CD14-positive monocyte (primary cell): ENCODE results near the gene FGGY. TPM values are rescaled to one million over a fixed set of nuclear protein-coding genes. Genes with fewer than 3 reads are reported as not detected.

ENCODE experiments used
- DNase-seq, 3 donors: peaks; one replicate each; pipeline ENCODE4 v3.0.0-alpha.2; 2011 to 2022
- H2AFZ ChIP-seq: 2 replicates; pipeline ENCODE4 v1.6.0; 2012; ENCODE audit warnings: mild to moderate bottlenecking, low read depth, low read length, inconsistent platforms; ENCODE audit not compliant: insufficient read depth, poor library complexity, severe bottlenecking
- H3K27ac ChIP-seq, 2 donors: 1 replicate in 1 of 2; 2 replicates in 1 of 2; pipeline ENCODE4 v1.5.1; 2012 to 2013; ENCODE audit warnings: low read length in 2 of 2, control low read depth in 1 of 2, inconsistent platforms in 1 of 2, low read depth in 1 of 2, mild to moderate bottlenecking in 1 of 2
- H3K27me3 ChIP-seq, 2 donors: one replicate each; pipeline versions ENCODE4 v1.6.0 to v1.6.1; 2011 to 2013; ENCODE audit warnings: low read length in 2 of 2; ENCODE audit not compliant: control insufficient read depth in 2 of 2, insufficient read depth in 2 of 2
- H3K36me3 ChIP-seq, 2 donors: replicated peaks in 1 of 2; 1 replicate in 1 of 2; 2 replicates in 1 of 2; pipeline versions ENCODE4 v1.5.1 to v1.6.1; 2012 to 2013; ENCODE audit warnings: low read length in 2 of 2, control low read depth in 1 of 2, inconsistent platforms in 1 of 2, mild to moderate bottlenecking in 1 of 2; ENCODE audit not compliant: insufficient read depth in 2 of 2, control insufficient read depth in 1 of 2
- H3K4me1 ChIP-seq, 2 donors: 1 replicate in 1 of 2; 2 replicates in 1 of 2; pipeline versions ENCODE4 v1.5.1 to v1.6.1; 2012 to 2013; ENCODE audit warnings: low read length in 2 of 2, control low read depth in 1 of 2, inconsistent platforms in 1 of 2, mild to moderate bottlenecking in 1 of 2, moderate library complexity in 1 of 2; ENCODE audit not compliant: insufficient read depth in 2 of 2, control insufficient read depth in 1 of 2
- H3K4me2 ChIP-seq: replicated peaks from 2 replicates; pipeline ENCODE3; 2012; ENCODE audit warnings: low read length, moderate library complexity, mild to moderate bottlenecking; ENCODE audit not compliant: poor library complexity, severe bottlenecking; ENCODE audit errors: extremely low read depth
- H3K4me3 ChIP-seq, 3 experiments: fragments of 200-600 bp in 1 of 3; sonication (generic) in 1 of 3; replicated peaks in 1 of 3; 1 replicate in 2 of 3; 2 replicates in 1 of 3; pipeline ENCODE4 v1.5.1; 2011 to 2013; ENCODE audit warnings: low read length in 3 of 3, mild to moderate bottlenecking in 3 of 3, control low read depth in 2 of 3, low read depth in 2 of 3, inconsistent platforms in 1 of 3, moderate library complexity in 1 of 3
- H3K79me2 ChIP-seq: 2 replicates; pipeline ENCODE4 v1.6.0; 2012; ENCODE audit warnings: mild to moderate bottlenecking, control low read depth, inconsistent platforms, low read length, moderate library complexity; ENCODE audit not compliant: insufficient read depth
- H3K9ac ChIP-seq: 2 replicates; pipeline ENCODE4 v1.6.0; 2017; ENCODE audit warnings: low read length, mild to moderate bottlenecking; ENCODE audit not compliant: insufficient read depth, poor library complexity, severe bottlenecking
- H3K9me3 ChIP-seq, 2 donors: replicated peaks in 1 of 2; 1 replicate in 1 of 2; 2 replicates in 1 of 2; pipeline versions ENCODE4 v1.5.1 to v1.6.1; 2012 to 2013; ENCODE audit warnings: low read length in 2 of 2, control low read depth in 1 of 2; ENCODE audit not compliant: control insufficient read depth in 1 of 2, insufficient read depth in 1 of 2
- H4K20me1 ChIP-seq: 2 replicates; pipeline ENCODE4 v1.6.0; 2012; ENCODE audit warnings: mild to moderate bottlenecking, low read length, control low read depth, moderate library complexity; ENCODE audit not compliant: insufficient read depth
- H3K27ac Mint-ChIP-seq, 7 donors: one replicate each; pipeline ENCODE4 v1.8.0; 2020; ENCODE audit warnings: mild to moderate bottlenecking in 7 of 7, mixed read lengths in 7 of 7, moderate library complexity in 6 of 7, inconsistent platforms in 2 of 7
- H3K27me3 Mint-ChIP-seq, 3 donors: one replicate each; pipeline ENCODE4 v1.8.0; 2021 to 2022; ENCODE audit warnings: low read depth in 3 of 3, mild to moderate bottlenecking in 3 of 3, mixed read lengths in 3 of 3, moderate library complexity in 3 of 3, inconsistent platforms in 1 of 3
- H3K36me3 Mint-ChIP-seq, 2 donors: one replicate each; pipeline ENCODE4 v1.8.0; 2020; ENCODE audit warnings: mixed read lengths in 2 of 2, inconsistent platforms in 1 of 2, mild to moderate bottlenecking in 1 of 2
- H3K4me1 Mint-ChIP-seq: one replicate; pipeline ENCODE4 v1.8.0; 2020; ENCODE audit warnings: mild to moderate bottlenecking, mixed read lengths
- H3K4me3 Mint-ChIP-seq, 2 donors: one replicate each; pipeline ENCODE4 v1.8.0; 2020; ENCODE audit warnings: mild to moderate bottlenecking in 2 of 2, mixed read lengths in 2 of 2, moderate library complexity in 1 of 2
- H3K9me3 Mint-ChIP-seq, 7 donors: one replicate each; pipeline ENCODE4 v1.8.0; 2020 to 2022; ENCODE audit warnings: mixed read lengths in 7 of 7, mild to moderate bottlenecking in 6 of 7, moderate library complexity in 6 of 7, inconsistent platforms in 2 of 7
- WGBS: methylation state at CpG from one replicate; pipeline ENCODE4 v1.1.5; 2013; ENCODE audit warnings: missing lambda C conversion rate; ENCODE audit not compliant: insufficient coverage; 5-methylcytosine and 5-hydroxymethylcytosine counted together
- intact Hi-C, 2 donors: fragments of 100-400 bp; cut with micrococcal nuclease; formaldehyde crosslinking; loops; one replicate each; pipeline versions ENCODE4 v1.15.0 to v1.15.1; 2023
- polyA plus RNA-seq, 3 donors: library from polyadenylated mRNA; depleted of rRNA in 1 of 3; unstranded in 2 of 3; stranded (reverse) in 1 of 3; fragments of 300-500 nt in 2 of 3; fragments of >200 nt in 1 of 3; fragmentation: Illumina TruSeq in 2 of 3; gene quantifications; 1 replicate in 2 of 3; 2 replicates in 1 of 3; pipeline ENCODE4 v1.2.3, GENCODE V29; 2012 to 2021
- TF ChIP-seq, protein P1 (sequence below): fragments of 200-600 bp; IDR thresholded peaks from one replicate; pipeline ENCODE4 v1.8.0; 2022; ENCODE audit warnings: antibody characterized with exemption, mild to moderate bottlenecking

FGGY gene
- polyA plus RNA-seq, 3 donors, result 2.3 to 4.3 (median 2.9) TPM

DNA sequence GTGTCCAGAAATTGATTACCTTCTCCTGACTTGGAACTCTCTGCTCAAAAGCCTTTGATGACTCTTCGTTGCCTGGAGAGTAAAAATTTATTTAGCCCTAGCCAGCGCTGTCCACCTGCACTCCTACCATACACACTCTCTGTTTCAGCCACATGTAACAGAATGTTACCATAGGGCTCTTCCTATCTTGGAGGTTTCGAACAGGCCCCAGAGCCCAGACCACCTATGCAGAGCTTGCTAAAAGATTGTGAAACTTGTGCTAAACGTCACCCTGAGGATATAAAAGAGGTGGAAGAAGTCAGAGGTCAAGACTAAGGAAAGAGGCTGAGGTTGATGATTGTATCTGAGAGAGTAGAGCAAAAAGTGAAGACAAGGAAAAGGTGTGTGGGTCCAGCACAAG, 280.9 kb downstream of the FGGY start:
- peaks cover 23 to 28% of the 10 kb centered on the region in 2 donors for H3K4me1 ChIP-seq
- no peak overlapping the region for H3K4me3 ChIP-seq
- H3K27me3 ChIP-seq, result no peaks in the 10 kb centered on the region
- peaks cover 5 to 9% of the 10 kb centered on the region in 2 donors for H3K36me3 Mint-ChIP-seq
- H2AFZ ChIP-seq, result no peak overlapping the region
- WGBS, result 95% methylated on average over 4 of the region's 4 CpGs
- H3K27me3 Mint-ChIP-seq, result peaks cover 0 to 2% (median 0%) of the 10 kb centered on the region in 3 donors
- no peaks in the 10 kb centered on the region for H3K36me3 ChIP-seq
- no peak for DNase-seq
- H4K20me1 ChIP-seq, result no peaks in the 10 kb centered on the region
- intact Hi-C loops, result no loop called here
- no peak overlapping the region for H3K27ac ChIP-seq
- H3K79me2 ChIP-seq, result no peaks in the 10 kb centered on the region
- H3K9ac ChIP-seq, result no peak overlapping the region
- no peak overlapping the region for H3K27ac Mint-ChIP-seq
- TF ChIP-seq, protein P1, sequence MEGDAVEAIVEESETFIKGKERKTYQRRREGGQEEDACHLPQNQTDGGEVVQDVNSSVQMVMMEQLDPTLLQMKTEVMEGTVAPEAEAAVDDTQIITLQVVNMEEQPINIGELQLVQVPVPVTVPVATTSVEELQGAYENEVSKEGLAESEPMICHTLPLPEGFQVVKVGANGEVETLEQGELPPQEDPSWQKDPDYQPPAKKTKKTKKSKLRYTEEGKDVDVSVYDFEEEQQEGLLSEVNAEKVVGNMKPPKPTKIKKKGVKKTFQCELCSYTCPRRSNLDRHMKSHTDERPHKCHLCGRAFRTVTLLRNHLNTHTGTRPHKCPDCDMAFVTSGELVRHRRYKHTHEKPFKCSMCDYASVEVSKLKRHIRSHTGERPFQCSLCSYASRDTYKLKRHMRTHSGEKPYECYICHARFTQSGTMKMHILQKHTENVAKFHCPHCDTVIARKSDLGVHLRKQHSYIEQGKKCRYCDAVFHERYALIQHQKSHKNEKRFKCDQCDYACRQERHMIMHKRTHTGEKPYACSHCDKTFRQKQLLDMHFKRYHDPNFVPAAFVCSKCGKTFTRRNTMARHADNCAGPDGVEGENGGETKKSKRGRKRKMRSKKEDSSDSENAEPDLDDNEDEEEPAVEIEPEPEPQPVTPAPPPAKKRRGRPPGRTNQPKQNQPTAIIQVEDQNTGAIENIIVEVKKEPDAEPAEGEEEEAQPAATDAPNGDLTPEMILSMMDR, result no peak
- H3K9me3 ChIP-seq, result peaks cover 4 to 6% of the 10 kb centered on the region in 2 donors
- H3K4me1 Mint-ChIP-seq, result peaks cover 3% of the 10 kb centered on the region
- H3K9me3 Mint-ChIP-seq, result peaks cover 0 to 8% (median 5%) of the 10 kb centered on the region in 7 donors
- no peak overlapping the region for H3K4me2 ChIP-seq
- H3K4me3 Mint-ChIP-seq, result no peak overlapping the region

DNA sequence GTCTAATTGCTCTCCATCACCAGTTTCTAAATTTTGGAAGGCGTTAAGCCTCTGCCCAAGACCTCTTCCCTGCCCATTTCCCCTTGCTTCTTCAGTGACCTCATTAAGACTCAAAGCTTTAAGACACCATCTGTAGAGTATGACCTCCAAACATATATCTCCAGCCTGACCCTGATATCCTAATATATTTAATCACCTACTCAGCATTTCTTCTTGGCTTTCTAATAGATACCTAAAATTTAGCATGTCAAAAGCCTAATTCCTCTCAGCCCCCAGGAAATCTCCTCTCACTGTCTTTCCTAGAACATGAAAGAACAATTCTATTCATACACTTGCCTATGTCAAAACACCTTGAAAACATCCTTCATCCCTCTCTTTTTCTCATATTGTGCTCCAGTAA, 282.3 kb downstream of the FGGY start:
- H3K4me2 ChIP-seq, result no peak overlapping the region
- H3K36me3 Mint-ChIP-seq, result peaks cover under 1 to 6% of the 10 kb centered on the region in 2 donors
- H3K4me1 Mint-ChIP-seq, result peaks cover 2% of the 10 kb centered on the region
- TF ChIP-seq, protein P1, result no peak
- no peaks in the 10 kb centered on the region for H4K20me1 ChIP-seq
- H3K9me3 ChIP-seq, result peaks cover under 1 to 2% of the 10 kb centered on the region in 2 donors
- H3K9me3 Mint-ChIP-seq, result peaks cover 0 to 7% (median 2%) of the 10 kb centered on the region in 7 donors
- 100% methylated on average over 1 of the region's 1 CpG for WGBS
- no peak overlapping the region for H3K27ac Mint-ChIP-seq
- H3K4me3 Mint-ChIP-seq, result no peak overlapping the region
- peaks cover 23 to 28% of the 10 kb centered on the region in 2 donors for H3K4me1 ChIP-seq
- no peak overlapping the region for H3K27ac ChIP-seq
- no peak overlapping the region for H3K9ac ChIP-seq
- no peaks in the 10 kb centered on the region for H3K27me3 ChIP-seq
- H3K79me2 ChIP-seq, result no peaks in the 10 kb centered on the region
- H3K36me3 ChIP-seq, result no peaks in the 10 kb centered on the region
- intact Hi-C loops, result no loop called here
- no peak for DNase-seq
- no peak overlapping the region for H3K4me3 ChIP-seq
- peaks cover 0 to 2% (median 0%) of the 10 kb centered on the region in 3 donors for H3K27me3 Mint-ChIP-seq
- H2AFZ ChIP-seq, result no peak overlapping the region
